Trophoblast cell (in vitro differentiated cells and primary cell): ENCODE data around the gene CBFB.

Experiments used
- DNase-seq, 2 donors: peaks; one replicate each; pipeline ENCODE4 v3.0.0-alpha.2; 2016
- H2AFZ ChIP-seq: 2 replicates; pipeline ENCODE4 v1.6.1; 2013; ENCODE audit warnings: low read length, moderate library complexity, mild to moderate bottlenecking; ENCODE audit not compliant: insufficient read depth, poor library complexity
- H2AK5ac ChIP-seq: 2 replicates; pipeline ENCODE4 v1.6.1; 2013; ENCODE audit warnings: mild to moderate bottlenecking, low read length
- H2BK120ac ChIP-seq: 2 replicates; pipeline ENCODE4 v1.6.1; 2013; ENCODE audit warnings: low read length, mild to moderate bottlenecking, moderate library complexity; ENCODE audit not compliant: insufficient read depth, poor library complexity
- H2BK12ac ChIP-seq: 2 replicates; pipeline ENCODE4 v1.6.1; 2013; ENCODE audit warnings: mild to moderate bottlenecking, low read length, moderate library complexity
- H2BK5ac ChIP-seq: 2 replicates; pipeline ENCODE4 v1.6.1; 2013; ENCODE audit warnings: low read length, low read depth, moderate library complexity, mild to moderate bottlenecking; ENCODE audit not compliant: poor library complexity
- H3K14ac ChIP-seq: 2 replicates; pipeline ENCODE4 v1.6.1; 2013; ENCODE audit warnings: mild to moderate bottlenecking, low read length
- H3K18ac ChIP-seq: 2 replicates; pipeline ENCODE4 v1.6.1; 2013; ENCODE audit warnings: mild to moderate bottlenecking, low read length
- H3K23ac ChIP-seq: 2 replicates; pipeline ENCODE4 v1.6.1; 2013; ENCODE audit warnings: low read length
- H3K27ac ChIP-seq: 2 replicates; pipeline ENCODE4 v1.5.1; 2013; ENCODE audit warnings: low read depth, mild to moderate bottlenecking, inconsistent platforms, low read length, moderate library complexity
- H3K27me3 ChIP-seq: 2 replicates; pipeline ENCODE4 v1.6.1; 2013; ENCODE audit warnings: inconsistent platforms, mild to moderate bottlenecking, low read length, moderate library complexity; ENCODE audit not compliant: insufficient read depth
- H3K36me3 ChIP-seq, 2 experiments: 1 replicate in 1 of 2; 2 replicates in 1 of 2; pipeline ENCODE4 v1.6.1; 2013; ENCODE audit warnings: low read length in 2 of 2, mild to moderate bottlenecking in 2 of 2, moderate library complexity in 1 of 2; ENCODE audit not compliant: insufficient read depth in 2 of 2, control insufficient read depth in 1 of 2
- H3K4ac ChIP-seq: 2 replicates; pipeline ENCODE4 v1.6.1; 2013; ENCODE audit warnings: low read depth, mild to moderate bottlenecking, low read length, moderate library complexity
- H3K4me1 ChIP-seq, 2 experiments: 1 replicate in 1 of 2; 2 replicates in 1 of 2; pipeline ENCODE4 v1.6.1; 2013; ENCODE audit warnings: low read length in 2 of 2, mild to moderate bottlenecking in 2 of 2, moderate library complexity in 1 of 2; ENCODE audit not compliant: insufficient read depth in 2 of 2, control insufficient read depth in 1 of 2
- H3K4me2 ChIP-seq: 2 replicates; pipeline ENCODE4 v1.6.1; 2013; ENCODE audit warnings: inconsistent platforms, mild to moderate bottlenecking, low read length, moderate library complexity
- H3K4me3 ChIP-seq: 2 replicates; pipeline ENCODE4 v1.5.1; 2013; ENCODE audit warnings: mild to moderate bottlenecking, low read depth, low read length, inconsistent platforms
- H3K79me1 ChIP-seq: one replicate; pipeline ENCODE4 v1.6.1; 2013; ENCODE audit warnings: low read length
- H3K79me2 ChIP-seq: 2 replicates; pipeline ENCODE4 v1.6.1; 2013; ENCODE audit warnings: low read length, mild to moderate bottlenecking; ENCODE audit not compliant: control insufficient read depth, insufficient read depth, poor library complexity
- H3K9ac ChIP-seq: 2 replicates; pipeline ENCODE4 v1.6.1; 2013; ENCODE audit warnings: mild to moderate bottlenecking, low read length
- H3K9me3 ChIP-seq: 2 replicates; pipeline ENCODE4 v1.6.1; 2013; ENCODE audit warnings: low read depth, mild to moderate bottlenecking, control low read depth, inconsistent platforms, low read length; ENCODE audit not compliant: insufficient read depth
- H4K12ac ChIP-seq: 2 replicates; pipeline ENCODE4 v1.6.1; 2013; ENCODE audit warnings: low read depth, mild to moderate bottlenecking, low read length, moderate library complexity
- H4K8ac ChIP-seq: 2 replicates; pipeline ENCODE4 v1.6.1; 2013; ENCODE audit warnings: low read depth, mild to moderate bottlenecking, low read length, moderate library complexity
- H4K91ac ChIP-seq: one replicate; pipeline ENCODE4 v1.6.1; 2013; ENCODE audit warnings: low read depth, mild to moderate bottlenecking, low read length, moderate library complexity
- WGBS: extraction: QIAGEN DNeasy Blood & Tissue Kit; methylation state at CpG from one replicate; pipeline ENCODE4 v1.1.7; 2013; ENCODE audit warnings: missing lambda C conversion rate; ENCODE audit not compliant: insufficient read length, insufficient coverage; ENCODE audit errors: extremely low coverage; 5-methylcytosine and 5-hydroxymethylcytosine counted together

CBFB gene

DNA sequence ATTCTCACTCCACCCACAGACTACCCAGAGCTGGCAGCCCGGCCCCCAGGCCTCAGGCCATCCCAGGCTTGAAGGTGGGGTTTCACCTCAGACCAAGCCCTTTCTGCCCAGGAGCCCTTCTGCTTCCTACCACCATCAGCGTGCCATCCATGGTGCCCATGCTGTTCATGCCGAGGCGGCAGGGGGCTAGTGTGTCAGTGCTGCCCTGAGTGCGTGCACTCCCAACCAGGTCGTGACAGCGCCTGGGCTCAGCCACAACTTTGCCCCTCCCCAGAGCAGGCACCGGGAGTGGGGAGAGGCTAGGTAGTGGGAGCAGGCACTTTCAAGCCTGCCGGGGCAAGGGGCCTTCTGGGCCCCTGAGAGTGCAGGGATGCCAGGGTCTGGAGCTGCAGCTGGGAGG is 113.4 kb downstream of the CBFB start:
- Histone ChIP-seq H2AFZ (no peak overlapping the region), H3K18ac (no peak overlapping the region), H2AK5ac (no peak overlapping the region), H3K4me1 (no peaks in the 10 kb centered on the region), H3K4ac (no peak overlapping the region), H3K27ac (no peak overlapping the region), H3K27me3 (no peaks in the 10 kb centered on the region), H3K4me3 (no peak overlapping the region), H3K14ac (no peak overlapping the region), H3K36me3 (peaks cover 57 to 80% of the 10 kb centered on the region in 2 experiments), H4K12ac (no peak overlapping the region), H3K23ac (no peak overlapping the region), H4K8ac (no peak overlapping the region), H3K79me2 (no peaks in the 10 kb centered on the region), H2BK12ac (no peak overlapping the region), H3K9me3 (peaks cover 2% of the 10 kb centered on the region), H3K4me2 (no peak overlapping the region), H2BK5ac (no peak overlapping the region), H3K9ac (no peak overlapping the region), H2BK120ac (no peak overlapping the region), H3K79me1 (no peaks in the 10 kb centered on the region), H4K91ac (no peak overlapping the region)
- no CpG with 5 or more reads among the region's 9 CpGs for WGBS
- no peak for DNase-seq

DNA sequence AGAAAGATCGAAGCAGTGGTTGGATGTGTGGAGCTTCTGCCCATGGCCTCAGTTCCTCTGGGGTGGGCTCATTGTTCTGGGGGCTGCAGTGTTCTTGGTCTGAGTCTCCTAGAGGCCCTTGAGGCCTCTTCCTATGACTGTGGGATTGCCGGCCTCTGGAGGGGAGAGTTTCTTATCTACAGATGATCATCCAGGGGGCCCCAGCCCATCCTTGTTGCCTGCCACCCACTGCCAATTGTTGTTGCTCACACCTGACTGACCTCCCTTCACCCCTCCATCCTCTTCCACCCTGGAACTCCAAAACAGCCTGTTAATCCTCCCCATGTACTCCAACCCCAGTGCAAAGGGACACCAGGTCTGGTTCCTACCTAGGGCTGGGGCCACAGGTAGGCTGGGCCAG is 116.0 kb downstream of the CBFB start:
- Histone ChIP-seq H2BK5ac (no peak overlapping the region), H4K91ac (no peak overlapping the region), H3K4me3 (no peak overlapping the region), H4K8ac (no peak overlapping the region), H3K4me2 (no peak overlapping the region), H3K23ac (no peak overlapping the region), H3K79me2 (no peaks in the 10 kb centered on the region), H2AFZ (no peak overlapping the region), H3K14ac (no peak overlapping the region), H3K18ac (no peak overlapping the region), H3K27me3 (peaks cover 3% of the 10 kb centered on the region), H2AK5ac (no peak overlapping the region), H3K4me1 (peaks cover 2% of the 10 kb centered on the region in 2 experiments), H2BK12ac (no peak overlapping the region), H3K4ac (no peak overlapping the region), H3K9ac (no peak overlapping the region), H3K36me3 (peaks cover 73 to 79% of the 10 kb centered on the region in 2 experiments), H2BK120ac (no peak overlapping the region), H3K9me3 (peaks cover 9% of the 10 kb centered on the region), H3K79me1 (no peaks in the 10 kb centered on the region), H4K12ac (no peak overlapping the region), H3K27ac (no peak overlapping the region)
- no peak for DNase-seq
- WGBS, result no CpG with 5 or more reads among the region's 2 CpGs

DNA sequence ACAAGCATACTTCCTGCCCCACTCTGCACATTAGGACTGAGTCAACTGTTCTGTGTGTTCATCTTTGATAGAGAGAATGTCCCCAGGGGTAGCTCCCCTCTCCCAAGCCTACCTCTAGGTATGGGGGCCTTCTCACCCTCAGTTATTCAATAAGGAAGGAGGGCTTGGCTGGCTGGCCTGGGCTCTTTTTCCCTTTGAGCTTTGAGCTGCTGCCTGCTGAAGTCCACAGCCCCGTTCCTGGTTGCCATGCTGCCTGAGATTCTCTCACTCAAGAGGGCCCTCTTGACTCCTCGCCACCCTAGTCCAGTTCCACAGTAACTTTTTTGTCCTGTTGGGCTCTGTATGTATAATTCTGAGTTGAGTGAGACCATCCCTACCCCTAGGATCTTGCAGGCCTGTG is 116.8 kb downstream of the CBFB start:
- DNase-seq, result no peak
- Histone ChIP-seq H2BK5ac (no peak overlapping the region), H4K12ac (no peak overlapping the region), H3K18ac (no peak overlapping the region), H3K9me3 (peaks cover 11% of the 10 kb centered on the region), H3K27ac (no peak overlapping the region), H3K27me3 (peaks cover 11% of the 10 kb centered on the region), H3K4ac (no peak overlapping the region), H3K9ac (no peak overlapping the region), H2BK120ac (no peak overlapping the region), H2BK12ac (no peak overlapping the region), H3K23ac (no peak overlapping the region), H2AFZ (no peak overlapping the region), H2AK5ac (no peak overlapping the region), H3K36me3 (peaks cover 69 to 73% of the 10 kb centered on the region in 2 experiments), H4K91ac (no peak overlapping the region), H3K79me1 (peaks cover 3% of the 10 kb centered on the region), H4K8ac (no peak overlapping the region), H3K4me1 (peaks cover 6 to 8% of the 10 kb centered on the region in 2 experiments), H3K4me3 (no peak overlapping the region), H3K14ac (no peak overlapping the region), H3K4me2 (no peak overlapping the region), H3K79me2 (no peaks in the 10 kb centered on the region)
- no CpG with 5 or more reads among the region's 2 CpGs for WGBS

DNA sequence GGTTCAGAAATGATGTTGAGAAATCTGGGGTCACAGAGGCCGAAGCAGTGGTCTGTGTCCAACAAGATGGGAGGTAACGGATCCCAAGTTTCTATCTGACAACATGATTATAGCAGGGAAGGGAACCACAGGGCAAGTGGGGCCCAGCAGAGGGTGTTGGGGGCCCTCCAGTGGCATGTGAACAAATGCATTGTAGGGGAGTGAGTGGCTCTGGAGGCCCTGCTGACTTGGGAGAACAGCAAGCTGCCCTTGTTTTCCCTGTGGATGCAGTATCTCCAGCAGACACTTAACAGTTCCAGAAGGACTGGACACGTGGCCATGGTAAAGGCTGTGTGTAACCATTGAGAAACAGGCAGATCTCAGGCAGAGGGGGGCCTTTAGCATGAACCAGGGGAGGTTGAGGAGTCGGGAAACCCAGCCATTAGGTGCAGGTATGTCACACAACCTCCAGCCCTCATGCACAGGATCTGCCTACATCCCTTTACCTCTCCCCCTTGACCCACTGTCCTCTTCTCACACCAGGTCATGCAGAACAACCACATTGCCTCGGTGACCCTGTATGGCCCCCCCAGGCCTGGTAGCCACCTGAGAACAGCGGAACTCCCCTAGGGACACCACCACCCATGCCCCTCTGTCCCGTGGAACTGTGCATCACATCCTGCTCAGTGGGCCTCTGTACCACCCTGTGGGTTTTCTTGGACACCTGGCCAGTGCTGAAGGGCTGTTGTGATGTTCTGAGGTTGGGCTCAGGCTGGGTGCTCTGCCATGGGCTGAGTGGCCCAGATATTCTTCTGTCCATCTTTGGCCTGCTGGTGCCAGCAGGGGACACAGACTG is 117.8 kb downstream of the CBFB start:
- H3K27me3 ChIP-seq, result peaks cover 12% of the 10 kb centered on the region
- no peak overlapping the region for H3K4me2 ChIP-seq
- no peak overlapping the region for H2BK12ac ChIP-seq
- no peak overlapping the region for H2BK120ac ChIP-seq
- H3K36me3 ChIP-seq, result peaks cover 60 to 63% of the 10 kb centered on the region in 2 experiments
- no peak overlapping the region for H3K23ac ChIP-seq
- H3K9me3 ChIP-seq, result peaks cover 9% of the 10 kb centered on the region
- H3K79me2 ChIP-seq, result no peaks in the 10 kb centered on the region
- no peak overlapping the region for H3K9ac ChIP-seq
- H3K4ac ChIP-seq, result no peak overlapping the region
- H3K4me1 ChIP-seq, result peaks cover 6 to 8% of the 10 kb centered on the region in 2 experiments
- no peak overlapping the region for H4K8ac ChIP-seq
- H2AFZ ChIP-seq, result no peak overlapping the region
- peaks cover 6% of the 10 kb centered on the region for H3K79me1 ChIP-seq
- H3K14ac ChIP-seq, result no peak overlapping the region
- no peak overlapping the region for H2BK5ac ChIP-seq
- no peak overlapping the region for H3K4me3 ChIP-seq
- H3K27ac ChIP-seq, result no peak overlapping the region
- H4K91ac ChIP-seq, result no peak overlapping the region
- H2AK5ac ChIP-seq, result no peak overlapping the region
- H4K12ac ChIP-seq, result no peak overlapping the region
- H3K18ac ChIP-seq, result no peak overlapping the region
- DNase-seq, result no peak
- no CpG with 5 or more reads among the region's 7 CpGs for WGBS
